ENCODE results near the gene BTNL8.

DNA sequence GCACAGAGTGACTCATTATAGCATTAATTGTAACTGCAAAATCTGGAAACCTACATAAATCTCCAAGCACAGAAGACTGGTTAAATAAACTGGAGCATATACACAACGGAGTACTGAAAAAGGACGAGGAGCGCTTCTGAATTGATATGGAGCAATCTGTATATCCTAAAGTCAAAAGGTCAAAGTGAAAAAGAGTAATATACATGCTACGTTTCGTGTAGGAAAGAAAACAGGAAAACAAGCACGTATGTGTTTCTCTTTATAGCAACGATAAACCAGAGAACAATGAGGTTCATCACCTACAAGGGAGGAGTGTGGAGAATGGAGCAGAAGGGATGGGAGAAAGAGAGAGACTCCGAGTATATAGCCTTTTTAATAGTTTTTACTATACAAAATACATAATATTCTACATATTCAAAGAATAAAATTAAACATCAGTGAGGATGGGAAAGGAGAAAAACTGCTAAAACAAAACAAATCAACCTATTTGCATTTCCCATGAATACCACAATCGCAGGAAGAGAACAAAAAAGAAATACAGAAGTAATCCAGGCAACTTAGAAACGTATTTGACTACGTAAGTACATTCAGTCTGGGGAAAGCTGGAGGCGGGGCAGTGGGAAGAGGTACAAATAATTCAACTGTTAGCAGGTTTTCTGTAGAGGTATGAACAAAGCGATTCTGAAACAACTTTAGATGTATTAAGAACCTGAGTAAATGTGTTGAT is 45.7 kb upstream of the BTNL8 start:
- TF ChIP-seq, protein P1, sequence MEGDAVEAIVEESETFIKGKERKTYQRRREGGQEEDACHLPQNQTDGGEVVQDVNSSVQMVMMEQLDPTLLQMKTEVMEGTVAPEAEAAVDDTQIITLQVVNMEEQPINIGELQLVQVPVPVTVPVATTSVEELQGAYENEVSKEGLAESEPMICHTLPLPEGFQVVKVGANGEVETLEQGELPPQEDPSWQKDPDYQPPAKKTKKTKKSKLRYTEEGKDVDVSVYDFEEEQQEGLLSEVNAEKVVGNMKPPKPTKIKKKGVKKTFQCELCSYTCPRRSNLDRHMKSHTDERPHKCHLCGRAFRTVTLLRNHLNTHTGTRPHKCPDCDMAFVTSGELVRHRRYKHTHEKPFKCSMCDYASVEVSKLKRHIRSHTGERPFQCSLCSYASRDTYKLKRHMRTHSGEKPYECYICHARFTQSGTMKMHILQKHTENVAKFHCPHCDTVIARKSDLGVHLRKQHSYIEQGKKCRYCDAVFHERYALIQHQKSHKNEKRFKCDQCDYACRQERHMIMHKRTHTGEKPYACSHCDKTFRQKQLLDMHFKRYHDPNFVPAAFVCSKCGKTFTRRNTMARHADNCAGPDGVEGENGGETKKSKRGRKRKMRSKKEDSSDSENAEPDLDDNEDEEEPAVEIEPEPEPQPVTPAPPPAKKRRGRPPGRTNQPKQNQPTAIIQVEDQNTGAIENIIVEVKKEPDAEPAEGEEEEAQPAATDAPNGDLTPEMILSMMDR (IDR thresholded peaks at IDR 0.05; ENCODE audit: low read depth, low read length, poor library complexity, severe bottlenecking) = no peak
- no peak for TF ChIP-seq EZH2phosphoT487 (IDR thresholded peaks at IDR 0.05; ENCODE audit: borderline replicate concordance, low read length)
